ENCODE results near the gene CDKAL1. TPM values are rescaled to one million over a fixed set of nuclear protein-coding genes. Genes with fewer than 3 reads are reported as not detected.

CDKAL1 gene
- polyA plus RNA-seq, 1 donor from 2014 or later = 29.2 TPM

DNA sequence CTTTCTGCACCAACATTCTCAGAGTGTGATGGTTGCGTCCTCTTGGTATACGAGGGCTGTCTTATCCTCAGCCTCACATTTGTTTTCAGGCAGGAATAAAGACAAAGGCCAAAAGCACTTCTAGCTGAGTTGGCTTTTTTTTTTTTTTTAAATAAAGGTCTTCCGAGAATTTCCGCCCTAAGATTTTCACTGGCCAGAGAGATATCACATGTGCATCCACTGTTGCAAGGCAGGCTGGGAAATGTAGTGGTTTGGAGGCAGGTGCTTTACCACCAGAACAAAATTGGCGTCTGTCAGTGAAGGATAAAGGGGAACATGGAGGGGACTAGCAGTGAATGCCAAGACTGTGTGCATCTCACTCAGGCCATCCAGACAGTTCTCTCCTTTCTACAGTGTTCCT is 724.4 kb downstream of the CDKAL1 start:
- Mint-ChIP-seq H3K27ac (no peak overlapping the region), H3K36me3 (no peaks in the 10 kb centered on the region), H3K4me3 (no peak overlapping the region), H3K27me3 (no peaks in the 10 kb centered on the region), H3K4me1 (no peaks in the 10 kb centered on the region), H3K9me3 (peaks cover 3 to 5% (median 4%) of the 10 kb centered on the region in 3 donors)

DNA sequence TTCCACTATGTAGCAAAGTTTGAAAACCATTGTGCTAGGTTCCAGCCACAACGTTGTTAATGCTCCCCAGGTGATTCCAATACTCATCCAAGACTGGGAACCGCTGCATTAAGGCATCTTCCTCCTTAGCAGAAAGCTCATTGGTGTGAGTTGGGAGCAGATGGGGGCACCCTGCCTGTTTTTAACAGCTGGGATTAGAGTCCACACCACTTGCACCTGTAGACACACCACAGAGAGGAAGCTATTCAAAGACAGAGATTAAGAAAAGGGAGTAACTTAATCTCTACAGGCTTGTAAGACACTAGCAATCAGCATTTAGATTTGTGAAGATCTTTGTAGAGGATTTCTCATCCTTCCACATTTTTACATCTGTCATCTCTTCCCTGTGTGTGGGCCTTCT is 725.4 kb downstream of the CDKAL1 start:
- Mint-ChIP-seq H3K4me1 (peaks cover 0 to 4% (median 2%) of the 10 kb centered on the region in 3 donors), H3K36me3 (no peaks in the 10 kb centered on the region), H3K27me3 (no peaks in the 10 kb centered on the region), H3K4me3 (no peak overlapping the region), H3K9me3 (peaks cover 0 to 3% (median 0%) of the 10 kb centered on the region in 3 donors), H3K27ac (no peak overlapping the region)

DNA sequence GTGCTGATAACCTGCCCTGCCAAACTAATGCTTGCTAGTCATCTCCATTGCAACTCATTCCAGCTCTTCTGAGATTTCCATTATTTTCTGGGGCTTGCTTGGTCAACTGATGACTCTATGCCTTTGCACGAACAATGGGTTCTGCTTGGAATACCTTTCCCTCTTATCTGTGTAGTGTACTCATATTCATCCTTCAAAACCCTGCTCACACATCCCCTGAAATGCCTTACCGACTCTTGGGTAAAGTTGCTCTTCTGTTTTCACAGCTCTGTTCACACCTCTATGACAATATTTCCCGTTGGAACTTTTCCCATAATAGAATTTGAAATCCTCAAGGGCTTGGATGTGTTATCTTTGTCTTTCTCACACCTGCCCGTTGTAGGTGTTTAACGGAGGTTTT is 728.2 kb downstream of the CDKAL1 start:
- no peak overlapping the region for H3K27ac Mint-ChIP-seq
- no peaks in the 10 kb centered on the region for H3K27me3 Mint-ChIP-seq

DNA sequence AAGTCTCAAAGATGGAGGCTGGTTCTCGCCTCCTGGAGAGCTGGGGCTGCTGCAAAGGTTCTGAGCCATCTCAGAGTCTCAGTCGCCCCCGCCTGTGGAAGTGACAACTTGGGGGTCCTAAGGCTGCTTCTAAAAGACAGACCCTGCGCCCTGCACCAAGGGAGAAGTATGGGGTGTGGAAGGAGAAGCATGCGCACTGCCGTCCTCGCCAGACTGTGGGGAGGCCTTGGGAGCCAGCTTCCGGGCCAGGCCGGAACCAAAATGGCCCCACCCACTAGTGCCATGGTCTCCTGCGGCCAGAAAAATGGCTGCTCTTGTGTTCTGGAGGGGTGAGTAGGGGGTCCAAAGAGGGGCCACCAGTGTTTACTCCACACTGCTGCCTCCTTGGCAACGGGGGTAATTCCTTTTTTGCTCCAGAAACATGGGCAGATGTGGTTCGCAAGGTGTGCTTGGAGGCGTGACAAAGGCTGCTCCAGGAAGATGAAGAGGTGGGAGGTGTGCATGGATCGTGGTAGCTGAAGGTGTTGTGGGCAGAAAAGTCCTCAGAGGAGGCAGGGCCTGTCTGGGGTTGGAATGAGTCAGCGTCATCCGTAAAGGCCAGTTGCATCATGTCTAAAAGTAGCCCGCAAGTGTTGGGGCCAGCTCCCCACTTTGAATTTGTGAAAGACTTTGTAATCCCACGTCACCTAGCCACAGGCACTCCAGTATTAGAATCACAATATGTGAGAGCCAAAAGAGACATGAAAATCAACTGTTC is 729.5 kb downstream of the CDKAL1 start:
- peaks cover 0 to 4% (median 2%) of the 10 kb centered on the region in 3 donors for H3K4me1 Mint-ChIP-seq
- peaks cover 0 to 5% (median 3%) of the 10 kb centered on the region in 3 donors for H3K9me3 Mint-ChIP-seq
- peaks cover 2% of the 10 kb centered on the region for H3K36me3 Mint-ChIP-seq
- no peaks in the 10 kb centered on the region for H3K27me3 Mint-ChIP-seq
- H3K4me3 Mint-ChIP-seq = no peak overlapping the region
- H3K27ac Mint-ChIP-seq = no peak overlapping the region

More for the DNA sequence above, 728.2 kb downstream of the CDKAL1 start:
- Mint-ChIP-seq H3K36me3 (peaks cover 2% of the 10 kb centered on the region), H3K4me1 (peaks cover 0 to 4% (median 2%) of the 10 kb centered on the region in 3 donors), H3K9me3 (peaks cover 0 to 3% (median 3%) of the 10 kb centered on the region in 3 donors), H3K4me3 (no peak overlapping the region)

DNA sequence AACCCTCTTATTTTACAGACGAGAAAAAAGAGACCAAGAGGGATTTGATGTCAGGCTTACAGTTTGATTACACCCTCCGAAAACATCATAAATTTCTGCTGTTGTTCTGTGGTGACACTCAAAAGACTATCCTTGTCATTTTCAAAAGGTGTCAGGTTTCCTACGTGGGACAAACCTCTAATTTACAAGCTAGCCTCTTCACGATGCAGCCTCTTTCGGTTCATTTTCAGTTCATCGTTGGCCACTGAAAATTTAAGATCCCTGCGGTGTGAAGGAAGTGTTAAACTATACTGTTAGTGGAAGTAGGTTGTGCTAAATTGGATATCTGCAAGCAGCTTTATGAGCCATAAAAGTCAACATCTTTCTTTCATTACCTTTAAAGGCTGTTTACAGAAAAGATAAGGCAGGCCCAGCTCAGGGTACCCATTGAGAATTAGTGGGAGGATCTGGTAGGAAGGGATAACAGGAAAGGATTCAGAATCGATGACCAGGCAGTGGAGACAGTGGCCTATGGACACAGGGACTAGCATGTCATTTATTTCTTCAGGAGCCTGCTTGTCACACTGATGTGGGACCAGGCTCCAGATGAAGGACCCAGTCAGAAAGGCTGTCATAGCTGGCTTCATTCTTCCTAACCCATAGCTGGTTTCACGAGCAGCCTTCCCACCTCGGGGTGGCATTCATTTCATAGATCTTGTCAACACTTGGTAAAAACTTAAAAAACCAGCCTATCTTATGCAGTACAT is 730.2 kb downstream of the CDKAL1 start:
- H3K9me3 Mint-ChIP-seq = peaks cover 0 to 5% (median 3%) of the 10 kb centered on the region in 3 donors
- H3K4me1 Mint-ChIP-seq = peaks cover 0 to 4% (median 2%) of the 10 kb centered on the region in 3 donors
- no peaks in the 10 kb centered on the region for H3K27me3 Mint-ChIP-seq
- H3K4me3 Mint-ChIP-seq = peak overlapping the region in 1 of 4 donors; percentile 11
- H3K27ac Mint-ChIP-seq = no peak overlapping the region
- peaks cover 2% of the 10 kb centered on the region for H3K36me3 Mint-ChIP-seq

DNA sequence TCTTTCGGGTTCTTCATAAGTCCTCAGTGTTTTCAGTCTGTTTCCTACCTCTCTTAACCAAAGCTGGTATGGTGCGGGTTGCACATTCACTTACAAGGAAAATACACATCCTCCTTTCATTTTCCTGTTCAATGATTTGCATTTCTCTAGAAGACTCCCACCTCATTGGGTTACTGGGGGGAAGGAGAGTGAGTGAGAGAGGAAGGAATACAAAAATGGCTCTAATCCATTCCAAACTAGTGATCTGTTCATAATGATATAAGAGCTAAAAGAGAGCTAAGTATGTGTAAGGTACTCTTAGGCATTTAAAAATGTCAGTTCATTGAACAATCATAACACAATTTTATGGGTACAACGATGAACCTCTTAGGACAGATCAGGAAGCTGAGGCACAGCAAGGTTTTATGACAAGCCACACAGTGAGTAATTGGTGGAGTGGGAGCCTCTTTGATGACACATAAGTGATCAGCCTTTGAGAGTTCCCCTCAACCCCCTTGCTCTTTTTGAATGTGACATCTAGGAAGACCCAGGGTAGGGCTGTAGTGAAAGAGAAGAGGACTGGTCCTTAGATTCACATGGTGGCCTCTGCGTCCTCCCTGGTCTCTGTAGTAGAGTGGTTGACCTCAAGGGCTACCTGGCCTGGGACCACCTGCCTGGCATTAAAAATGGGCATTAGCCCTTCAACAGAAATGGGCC is 730.9 kb downstream of the CDKAL1 start:
- peaks cover 2% of the 10 kb centered on the region for H3K36me3 Mint-ChIP-seq
- H3K9me3 Mint-ChIP-seq = peaks cover 0 to 5% (median 3%) of the 10 kb centered on the region in 3 donors
- H3K4me3 Mint-ChIP-seq = no peak overlapping the region
- peaks cover 0 to 4% (median 2%) of the 10 kb centered on the region in 3 donors for H3K4me1 Mint-ChIP-seq
- H3K27ac Mint-ChIP-seq = no peak overlapping the region
- no peaks in the 10 kb centered on the region for H3K27me3 Mint-ChIP-seq

DNA sequence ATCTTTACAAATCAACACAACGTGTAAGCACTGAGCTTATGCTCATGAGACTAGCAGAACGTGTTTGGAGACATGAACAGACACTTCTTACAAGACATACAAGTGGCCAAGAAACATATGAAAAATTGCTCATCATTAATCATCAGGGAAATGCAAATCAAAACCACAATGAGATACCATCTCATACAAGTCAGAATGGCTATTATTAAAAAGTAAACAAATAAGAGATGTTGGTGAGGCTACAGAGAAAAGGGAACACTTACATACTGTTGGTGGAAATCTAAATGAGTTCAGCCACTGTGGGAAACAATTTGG is 731.4 kb downstream of the CDKAL1 start:
- Mint-ChIP-seq H3K4me1 (peaks cover 0 to 4% (median 2%) of the 10 kb centered on the region in 3 donors), H3K27ac (no peak overlapping the region), H3K9me3 (peaks cover 0 to 5% (median 3%) of the 10 kb centered on the region in 3 donors), H3K36me3 (peaks cover 2% of the 10 kb centered on the region), H3K4me3 (no peak overlapping the region), H3K27me3 (no peaks in the 10 kb centered on the region)

DNA sequence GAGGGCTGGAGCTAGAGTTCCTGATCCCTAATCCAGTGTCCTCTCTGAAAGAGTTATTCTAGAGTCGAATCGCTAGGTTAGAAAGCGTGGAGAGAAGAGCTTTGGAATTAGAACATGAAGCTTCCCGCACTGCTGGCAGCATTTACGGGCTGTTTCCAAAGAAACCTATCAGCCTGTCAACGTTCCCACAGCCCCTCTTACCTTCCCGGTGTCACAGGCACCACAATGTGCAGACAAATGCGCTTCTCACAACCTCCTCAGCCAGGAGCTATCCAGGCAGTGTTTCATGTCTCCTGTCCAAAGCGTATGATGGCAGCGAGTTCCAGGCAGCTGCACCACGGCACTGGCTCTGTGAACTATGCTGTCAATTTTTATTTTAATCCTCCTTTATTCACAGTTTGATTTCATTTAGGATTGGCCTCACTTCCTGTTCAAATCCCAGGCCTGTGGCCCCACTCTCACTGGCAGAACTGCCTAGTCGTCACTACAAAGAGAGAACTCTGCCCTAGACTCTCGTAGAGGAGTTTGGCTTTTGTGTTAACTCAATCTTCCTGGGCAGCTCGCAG is 736.5 kb downstream of the CDKAL1 start:
- H3K27ac Mint-ChIP-seq = no peak overlapping the region
- no peak overlapping the region for H3K4me3 Mint-ChIP-seq
- peaks cover 4 to 8% (median 5%) of the 10 kb centered on the region in 3 donors for H3K9me3 Mint-ChIP-seq
- H3K27me3 Mint-ChIP-seq = no peaks in the 10 kb centered on the region
- no peaks in the 10 kb centered on the region for H3K4me1 Mint-ChIP-seq
- H3K36me3 Mint-ChIP-seq = no peaks in the 10 kb centered on the region

DNA sequence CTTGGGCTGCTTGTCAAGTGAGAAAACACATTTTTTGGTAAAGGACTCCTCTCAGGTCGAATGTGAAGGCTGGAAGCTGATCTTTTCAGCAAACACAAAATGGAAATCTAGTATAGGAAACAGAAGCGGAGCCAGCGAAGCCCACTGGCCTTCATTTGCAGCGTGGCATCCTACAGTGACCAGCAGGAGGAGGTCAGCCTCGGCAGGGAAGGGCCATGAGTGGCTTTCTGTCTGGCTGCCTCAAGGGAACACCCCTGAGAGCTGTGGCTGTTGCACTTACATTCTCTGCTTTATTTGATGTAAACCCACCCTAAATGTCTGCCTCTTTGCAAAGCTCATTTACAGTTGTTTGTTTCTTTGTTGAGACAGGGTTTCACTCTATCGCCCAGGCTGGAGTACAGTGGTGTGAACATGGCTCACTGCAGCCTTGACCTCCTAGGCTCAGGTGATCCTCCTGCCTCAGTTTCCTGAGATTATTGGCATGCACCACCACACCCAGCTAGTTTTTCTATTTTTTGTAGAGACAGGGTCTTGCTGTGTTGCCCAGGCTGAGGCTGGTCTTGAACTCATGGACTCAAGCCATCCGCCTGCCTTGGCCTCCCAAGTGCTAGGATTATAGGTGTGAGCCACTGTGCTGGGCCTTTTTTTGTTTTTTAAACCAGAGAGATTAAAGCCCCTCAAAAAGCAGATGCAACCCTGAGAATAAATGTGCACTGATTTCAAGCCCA is 737.3 kb downstream of the CDKAL1 start:
- Mint-ChIP-seq H3K36me3 (no peaks in the 10 kb centered on the region), H3K4me3 (no peak overlapping the region), H3K27ac (no peak overlapping the region), H3K4me1 (no peaks in the 10 kb centered on the region), H3K27me3 (no peaks in the 10 kb centered on the region), H3K9me3 (peaks cover 3 to 8% (median 4%) of the 10 kb centered on the region in 3 donors)

DNA sequence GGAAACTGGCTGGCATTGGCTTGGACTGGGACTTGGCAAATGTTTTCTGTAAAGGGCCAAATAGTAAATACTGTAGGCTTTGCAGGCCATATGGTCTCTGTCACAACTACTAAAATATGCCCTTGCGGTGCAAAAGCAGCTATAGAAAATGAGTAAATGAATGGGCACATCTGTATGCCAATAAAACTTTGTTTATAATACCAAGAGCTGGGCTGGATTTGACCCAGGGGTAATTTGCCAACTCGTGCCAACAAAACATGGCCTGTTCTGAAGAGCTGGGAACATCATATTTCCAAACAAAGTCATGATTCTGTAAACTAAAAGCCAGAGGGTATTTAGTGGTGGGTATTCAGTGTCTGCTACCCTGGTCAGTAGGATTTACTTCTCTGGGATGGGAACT is 739.2 kb downstream of the CDKAL1 start:
- H3K27me3 Mint-ChIP-seq = no peaks in the 10 kb centered on the region
- H3K36me3 Mint-ChIP-seq = no peaks in the 10 kb centered on the region
- H3K4me1 Mint-ChIP-seq = no peaks in the 10 kb centered on the region
- H3K9me3 Mint-ChIP-seq = peaks cover 0 to 8% (median 5%) of the 10 kb centered on the region in 3 donors
- no peak overlapping the region for H3K27ac Mint-ChIP-seq
- no peak overlapping the region for H3K4me3 Mint-ChIP-seq

DNA sequence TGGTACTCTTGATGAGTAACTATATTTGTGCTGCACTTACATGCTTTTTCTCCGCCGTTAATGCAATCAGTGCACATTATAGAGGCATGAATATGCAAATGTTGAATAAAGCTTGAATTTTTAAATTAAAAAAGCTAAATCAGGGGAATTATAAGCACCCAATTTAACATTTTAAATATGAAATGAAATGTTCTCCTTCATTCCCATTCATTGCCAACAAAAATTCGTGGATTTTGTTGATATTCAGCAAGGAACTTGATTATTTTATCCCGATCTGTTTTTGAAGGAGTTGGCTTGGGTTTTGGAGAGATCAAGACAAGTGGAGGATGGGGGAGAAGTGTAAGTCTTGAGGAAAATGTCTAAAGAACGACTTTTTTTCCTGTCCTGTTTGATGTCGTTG is 740.6 kb downstream of the CDKAL1 start:
- no peak overlapping the region for H3K27ac Mint-ChIP-seq
- no peaks in the 10 kb centered on the region for H3K36me3 Mint-ChIP-seq
- H3K9me3 Mint-ChIP-seq = peaks cover 0 to 10% (median 8%) of the 10 kb centered on the region in 3 donors

DNA sequence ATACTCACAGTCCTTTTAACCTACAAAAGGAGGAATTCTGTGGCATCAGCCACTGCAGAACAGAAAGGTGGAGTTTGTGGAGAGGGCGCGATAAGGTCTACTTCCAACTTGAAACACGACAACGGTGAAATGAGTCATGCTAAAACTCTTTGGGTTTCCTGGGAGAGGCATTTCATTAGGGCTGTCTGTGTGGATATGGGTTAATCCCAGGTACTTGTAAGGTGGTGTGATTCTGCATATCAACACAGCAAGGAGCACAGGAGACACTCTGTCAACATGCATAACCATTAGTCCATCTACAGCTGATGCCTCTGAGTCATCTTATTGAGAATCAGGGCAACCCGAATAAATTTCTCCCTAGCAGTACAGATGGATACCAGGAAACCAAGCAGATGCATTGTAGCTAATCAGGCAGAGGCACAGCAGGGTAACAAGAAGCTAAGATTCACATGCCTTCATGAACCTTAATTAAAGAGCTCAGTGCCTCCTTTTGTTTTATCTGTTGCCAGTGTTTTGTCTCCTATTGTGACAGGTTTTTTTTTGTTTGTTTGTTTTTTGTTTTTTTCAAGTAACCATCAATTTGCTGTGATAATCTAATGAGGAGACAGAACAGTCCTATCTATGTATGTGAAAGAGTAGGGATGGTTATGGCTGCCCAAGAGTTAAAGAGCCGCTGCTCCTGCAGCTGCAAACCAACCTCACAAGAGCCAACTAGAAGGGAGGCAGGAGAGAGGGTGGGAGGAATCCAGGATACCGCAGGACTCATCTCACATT is 743.5 kb downstream of the CDKAL1 start:
- H3K4me1 Mint-ChIP-seq = no peaks in the 10 kb centered on the region
- H3K36me3 Mint-ChIP-seq = no peaks in the 10 kb centered on the region
- H3K27ac Mint-ChIP-seq = no peak overlapping the region

More for the DNA sequence above, 740.6 kb downstream of the CDKAL1 start:
- H3K4me1 Mint-ChIP-seq = no peaks in the 10 kb centered on the region
- H3K27me3 Mint-ChIP-seq = no peaks in the 10 kb centered on the region
- H3K4me3 Mint-ChIP-seq = peak overlapping the region in 1 of 4 donors; percentile 39

DNA sequence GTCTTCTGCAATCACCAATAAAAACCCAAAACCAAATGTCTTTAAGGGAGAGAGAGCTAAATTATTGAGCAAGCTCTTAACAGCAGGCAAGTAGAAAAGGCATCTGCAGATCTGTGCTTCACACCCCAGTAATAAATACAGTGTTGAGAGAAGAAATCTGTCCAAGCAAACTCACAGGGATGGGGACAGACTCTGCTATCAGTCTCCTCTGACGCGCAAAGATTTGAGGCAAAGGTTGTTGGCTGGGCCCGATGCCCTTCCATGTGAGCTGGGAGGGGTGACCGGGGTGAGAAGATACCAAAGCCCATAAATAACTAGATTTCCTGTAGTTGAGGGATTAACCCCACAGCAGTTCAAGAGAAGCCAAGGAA is 744.1 kb downstream of the CDKAL1 start:
- no peak overlapping the region for H3K4me3 Mint-ChIP-seq
- peaks cover 0 to 8% (median under 1%) of the 10 kb centered on the region in 3 donors for H3K9me3 Mint-ChIP-seq
- no peak overlapping the region for H3K27ac Mint-ChIP-seq
- H3K27me3 Mint-ChIP-seq = no peaks in the 10 kb centered on the region
- H3K4me1 Mint-ChIP-seq = no peaks in the 10 kb centered on the region
- no peaks in the 10 kb centered on the region for H3K36me3 Mint-ChIP-seq

More for the DNA sequence above, 743.5 kb downstream of the CDKAL1 start:
- no peaks in the 10 kb centered on the region for H3K27me3 Mint-ChIP-seq
- peaks cover 0 to 8% (median 5%) of the 10 kb centered on the region in 3 donors for H3K9me3 Mint-ChIP-seq
- H3K4me3 Mint-ChIP-seq = no peak overlapping the region

DNA sequence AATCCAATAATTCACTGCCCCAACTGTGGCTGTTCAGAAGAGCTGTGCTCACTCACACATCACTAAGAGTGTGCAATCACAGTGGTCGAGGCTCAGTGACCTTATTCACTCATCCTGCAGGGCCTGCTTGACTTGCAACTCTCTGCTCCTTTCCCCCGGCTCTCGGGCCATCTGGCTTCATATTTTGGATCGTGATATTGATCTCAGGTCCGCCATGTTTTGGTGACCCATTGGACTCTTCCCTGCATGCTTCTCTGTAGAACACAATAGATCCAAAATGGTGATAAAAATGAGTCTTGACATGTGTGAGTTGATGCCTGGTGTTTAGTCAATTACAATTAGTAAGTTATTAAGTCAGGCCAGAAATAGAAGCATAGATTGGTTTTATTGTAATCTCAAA is 745.4 kb downstream of the CDKAL1 start:
- H3K36me3 Mint-ChIP-seq = no peaks in the 10 kb centered on the region
- no peaks in the 10 kb centered on the region for H3K27me3 Mint-ChIP-seq
- H3K9me3 Mint-ChIP-seq = peaks cover 0 to 8% (median 0%) of the 10 kb centered on the region in 3 donors
- no peaks in the 10 kb centered on the region for H3K4me1 Mint-ChIP-seq
- H3K4me3 Mint-ChIP-seq = no peak overlapping the region
- no peak overlapping the region for H3K27ac Mint-ChIP-seq
